Ramos (cell line): Measurements from ENCODE around the gene ZSCAN16.
"Not testable (repeated sequence)": the region's sequence is repeated elsewhere in the genome, so short reads cannot be mapped to it uniquely, and the experiment has no call there.

Experiments
- in situ Hi-C: fragments of 300-500 bp; cut with MboI; formaldehyde crosslinking; loops from one replicate; pipeline ENCODE4 v1.14.3; 2022; ENCODE audit warnings: low sequenced_read_pairs; ENCODE audit not compliant: unreplicated experiment

The ZSCAN16 gene

GRCh38 chr6:28124350-28124970 lies at the start of gene ZSCAN16:
TSS of gene ZSCAN16 (plus strand) at chr6:28124609. CDS start at chr6:28125444, 835 bp downstream.
- in situ Hi-C loops = loop anchor here (10.0 kb wide), 1 partner anchor 220 kb away; no protein-coding TSS in a partner anchor

GRCh38 chr6:28078050-28078449 lies 46.4 kb upstream of the ZSCAN16 start:
- in situ Hi-C loops = no loop called here

- in situ Hi-C loops = no loop called here
Measured at GRCh38 chr6:28078836-28079235, 45.6 kb upstream of the ZSCAN16 start.

GRCh38 chr6:28080381-28080630 lies 44.1 kb upstream of the ZSCAN16 start, which contains the start of gene ZNF165:
TSS of gene ZNF165 (plus strand) at chr6:28080568. CDS start at chr6:28085481, 4,913 bp downstream.
- in situ Hi-C loops = not testable (repeated sequence)

- in situ Hi-C loops = no loop called here
Measured at GRCh38 chr6:28080631-28081485, 43.6 kb upstream of the ZSCAN16 start.

- in situ Hi-C loops = no loop called here
Measured at GRCh38 chr6:28081486-28081751, 43.0 kb upstream of the ZSCAN16 start.

- in situ Hi-C loops = no loop called here
Measured at GRCh38 chr6:28082939-28083338, 41.5 kb upstream of the ZSCAN16 start.

GRCh38 chr6:28089054-28089453 lies 35.4 kb upstream of the ZSCAN16 start:
- in situ Hi-C loops = no loop called here

- in situ Hi-C loops = no loop called here
Measured at GRCh38 chr6:28090917-28091586, 33.4 kb upstream of the ZSCAN16 start.

GRCh38 chr6:28102222-28102621 lies 22.2 kb upstream of the ZSCAN16 start:
- in situ Hi-C loops = not testable (repeated sequence)

- in situ Hi-C loops = not testable (repeated sequence)
Measured at GRCh38 chr6:28102699-28103098, 21.7 kb upstream of the ZSCAN16 start.

- in situ Hi-C loops = no loop called here
Measured at GRCh38 chr6:28104392-28105244, 19.8 kb upstream of the ZSCAN16 start.

- in situ Hi-C loops = no loop called here
Measured at GRCh38 chr6:28105245-28105639, 19.2 kb upstream of the ZSCAN16 start.

- in situ Hi-C loops = no loop called here
Measured at GRCh38 chr6:28107506-28107905, 16.9 kb upstream of the ZSCAN16 start.

GRCh38 chr6:28111964-28112363 lies 12.4 kb upstream of the ZSCAN16 start:
- in situ Hi-C loops = no loop called here

- in situ Hi-C loops = no loop called here
Measured at GRCh38 chr6:28115799-28116198, 8.6 kb upstream of the ZSCAN16 start.

GRCh38 chr6:28117386-28118050 lies 6.9 kb upstream of the ZSCAN16 start:
- in situ Hi-C loops = no loop called here

GRCh38 chr6:28118217-28118616 lies 6.2 kb upstream of the ZSCAN16 start:
- in situ Hi-C loops = no loop called here

- in situ Hi-C loops = loop anchor here (10.0 kb wide), 1 partner anchor 217 kb away; no protein-coding TSS in a partner anchor
Measured at GRCh38 chr6:28121876-28122275, 2.5 kb upstream of the ZSCAN16 start.

- in situ Hi-C loops = loop anchor here (10.0 kb wide), 1 partner anchor 217 kb away; no protein-coding TSS in a partner anchor
Measured at GRCh38 chr6:28122283-28122682, 2.1 kb upstream of the ZSCAN16 start.
